CD4-positive, alpha-beta T cell treated with Interleukin-17A for 4 hours (primary cell): ENCODE results near the gene ARHGAP9.
"Not testable (repeated sequence)": the region's sequence is repeated elsewhere in the genome, so short reads cannot be mapped to it uniquely, and the experiment has no call there.

Experiments
- DNase-seq: peaks from one replicate; pipeline ENCODE4 v3.0.0-alpha.2; 2020; ENCODE audit warnings: mixed read lengths

Gene ARHGAP9

DNA sequence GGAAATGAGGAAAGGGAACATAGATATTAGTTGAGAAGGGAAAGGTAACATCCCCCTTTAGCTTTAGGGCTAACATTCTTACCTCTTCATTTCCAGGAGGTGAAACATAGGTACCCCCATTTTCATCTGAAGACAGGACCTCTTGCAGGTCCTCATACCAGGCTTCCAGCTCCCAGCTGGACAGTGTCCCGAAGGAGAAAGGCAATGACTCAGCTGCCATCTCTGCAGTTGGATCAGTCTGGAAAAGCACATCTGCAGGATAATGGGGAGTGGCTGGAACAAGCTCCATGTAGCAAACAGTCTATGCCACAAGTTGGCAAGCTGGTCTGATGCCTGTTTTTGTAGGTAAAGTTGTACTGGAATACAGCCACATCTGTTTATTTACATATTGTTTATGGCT lies 37.5 kb upstream of the ARHGAP9 start:
- no peak for DNase-seq

GRCh38 chr12:57516617-57517153 lies 37.0 kb upstream of the ARHGAP9 start:
- no peak for DNase-seq

DNA sequence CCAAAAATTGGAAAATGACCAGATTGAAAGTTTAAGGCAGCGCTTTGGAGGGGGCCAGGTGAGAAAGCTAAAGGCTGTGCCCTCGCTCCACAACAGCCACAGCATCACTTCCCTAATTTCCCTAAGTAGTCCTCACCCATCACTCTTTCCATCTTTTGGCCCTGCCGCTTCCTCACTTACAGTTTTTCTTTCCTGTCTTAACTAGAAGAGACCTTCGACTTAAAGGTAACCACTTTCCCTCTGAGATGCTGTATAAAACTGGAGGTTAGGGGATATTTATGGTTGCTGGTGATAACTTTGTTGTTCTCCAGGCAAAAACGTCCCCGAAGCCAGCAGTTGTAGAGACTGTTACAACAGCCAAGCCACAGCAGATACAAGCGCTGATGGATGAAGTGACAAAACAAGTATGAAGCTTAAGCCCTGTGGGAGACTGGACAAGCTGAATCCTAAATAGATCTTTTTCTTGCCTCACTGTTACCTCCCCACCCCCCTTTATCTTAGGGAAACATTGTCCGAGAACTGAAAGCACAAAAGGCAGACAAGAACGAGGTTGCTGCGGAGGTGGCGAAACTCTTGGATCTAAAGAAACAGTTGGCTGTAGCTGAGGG lies 36.4 kb upstream of the ARHGAP9 start:
- DNase-seq = no peak

GRCh38 chr12:57515408-57515933 lies 35.8 kb upstream of the ARHGAP9 start:
- DNase-seq = no peak

- no peak for DNase-seq
Measured at GRCh38 chr12:57514720-57515407, 35.2 kb upstream of the ARHGAP9 start.

- DNase-seq = not testable (repeated sequence)
Measured at GRCh38 chr12:57514246-57514645, 34.6 kb upstream of the ARHGAP9 start.

GRCh38 chr12:57513677-57514076 lies 34.0 kb upstream of the ARHGAP9 start:
- not testable (repeated sequence) for DNase-seq

DNA sequence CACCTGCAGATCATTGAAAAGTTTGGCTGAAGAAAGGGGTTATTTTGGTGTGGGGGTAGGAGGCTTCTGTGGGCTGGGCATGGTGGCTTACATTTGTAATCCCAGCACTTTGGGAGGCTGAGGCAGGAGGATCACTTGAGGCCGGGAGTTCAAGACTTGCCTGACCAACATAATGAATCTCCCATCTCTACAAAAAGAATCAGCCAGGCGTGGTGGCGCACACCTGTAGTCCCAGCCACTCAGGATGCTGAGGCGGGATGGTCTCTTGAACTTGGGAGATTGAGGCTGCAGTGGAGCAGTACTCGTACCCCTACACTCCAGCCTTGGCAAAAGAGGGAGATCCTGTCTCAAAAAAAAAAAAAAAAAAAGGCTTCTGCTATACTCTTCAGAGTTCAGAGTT lies 33.6 kb upstream of the ARHGAP9 start:
- no peak for DNase-seq

DNA sequence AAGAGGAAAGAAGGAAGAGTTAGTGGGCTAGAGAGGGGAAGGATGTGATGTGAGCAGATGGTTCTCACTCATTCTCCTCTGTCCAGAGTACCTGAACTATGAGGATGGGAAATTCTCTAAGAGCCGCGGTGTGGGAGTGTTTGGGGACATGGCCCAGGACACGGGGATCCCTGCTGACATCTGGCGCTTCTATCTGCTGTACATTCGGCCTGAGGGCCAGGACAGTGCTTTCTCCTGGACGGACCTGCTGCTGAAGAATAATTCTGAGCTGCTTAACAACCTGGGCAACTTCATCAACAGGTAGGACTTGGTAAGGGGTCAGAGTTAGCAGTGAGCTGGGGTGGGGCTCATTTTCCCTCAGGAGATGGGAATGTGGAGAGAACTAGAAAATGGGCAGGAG lies 33.0 kb upstream of the ARHGAP9 start:
- no peak for DNase-seq

DNA sequence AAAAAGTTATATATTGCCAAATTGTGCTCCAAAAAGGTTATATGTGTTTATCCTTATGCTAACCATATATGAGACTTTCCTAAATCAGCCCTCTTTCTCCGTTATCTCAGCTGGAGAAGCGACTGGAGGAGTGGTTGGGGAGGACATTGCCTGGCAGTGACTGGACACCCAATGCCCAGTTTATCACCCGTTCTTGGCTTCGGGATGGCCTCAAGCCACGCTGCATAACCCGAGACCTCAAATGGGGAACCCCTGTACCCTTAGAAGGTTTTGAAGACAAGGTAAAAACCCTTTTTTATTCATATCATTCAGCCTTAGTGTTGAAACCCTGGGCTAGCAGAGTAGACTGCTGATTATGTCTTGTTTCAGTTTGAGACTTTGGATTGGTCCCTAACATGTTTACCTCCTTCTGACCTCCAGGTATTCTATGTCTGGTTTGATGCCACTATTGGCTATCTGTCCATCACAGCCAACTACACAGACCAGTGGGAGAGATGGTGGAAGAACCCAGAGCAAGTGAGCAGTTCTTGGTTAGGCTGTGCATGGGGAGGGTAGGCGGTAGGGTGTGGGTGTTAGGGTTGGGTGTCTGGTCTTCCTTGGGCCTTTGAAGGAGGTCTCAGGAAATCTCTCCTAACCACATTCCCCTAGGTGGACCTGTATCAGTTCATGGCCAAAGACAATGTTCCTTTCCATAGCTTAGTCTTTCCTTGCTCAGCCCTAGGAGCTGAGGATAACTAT lies 32.1 kb upstream of the ARHGAP9 start:
- DNase-seq = no peak

DNA sequence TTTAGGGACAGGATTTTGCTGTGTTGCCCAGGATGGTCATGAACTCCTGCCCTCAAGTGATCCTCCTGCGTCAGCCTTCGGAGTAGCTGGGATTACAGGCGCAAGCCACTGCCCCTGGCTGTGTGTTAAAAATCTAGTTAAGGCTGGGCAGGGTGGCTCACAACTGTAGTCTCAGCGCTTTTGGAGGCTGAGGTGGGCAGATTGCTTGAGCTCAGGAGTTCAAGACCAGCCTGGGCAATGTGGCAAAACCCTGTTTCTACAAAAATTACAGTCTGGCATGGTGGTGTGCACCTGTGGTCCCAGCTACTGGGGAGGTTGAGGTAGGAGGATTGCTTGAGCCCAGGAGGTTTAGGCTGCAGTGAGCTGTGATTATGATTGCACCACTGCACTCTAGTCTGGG lies 31.5 kb upstream of the ARHGAP9 start:
- no peak for DNase-seq

GRCh38 chr12:57507796-57508195 lies 28.1 kb upstream of the ARHGAP9 start:
- DNase-seq = not testable (repeated sequence)

- DNase-seq = not testable (repeated sequence)
Measured at GRCh38 chr12:57506541-57506940, 26.9 kb upstream of the ARHGAP9 start.

DNA sequence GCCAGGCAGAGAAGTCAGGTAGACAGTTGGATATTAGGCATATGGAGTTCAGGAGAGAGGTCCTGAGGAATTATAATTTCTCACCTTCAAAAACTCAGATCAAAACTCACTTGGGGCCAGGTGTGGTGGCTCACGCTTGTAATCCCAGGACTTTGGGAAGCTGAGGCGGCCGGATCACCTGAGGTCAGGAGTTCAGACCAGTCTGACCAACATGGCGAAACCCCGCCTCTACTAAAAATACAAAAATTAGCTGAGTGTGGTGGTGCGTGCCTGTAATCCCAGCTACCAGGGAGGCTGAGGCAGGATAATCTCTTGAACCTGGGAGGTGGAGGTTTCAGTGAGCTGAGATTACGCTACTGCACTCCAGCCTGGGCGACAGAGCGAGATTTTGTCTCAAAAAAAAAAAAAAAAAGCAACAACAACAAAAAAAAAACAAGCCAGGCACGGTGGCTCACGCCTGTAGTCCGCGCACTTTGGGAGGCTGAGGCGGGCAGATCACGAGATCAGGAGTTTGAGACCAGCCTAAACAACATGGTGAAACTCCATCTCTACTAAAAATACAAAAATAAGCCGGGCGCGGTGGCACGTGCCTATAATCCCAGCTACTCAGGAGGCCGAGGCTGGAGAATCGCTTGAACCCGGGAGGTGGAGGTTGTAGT lies 22.8 kb upstream of the ARHGAP9 start:
- DNase-seq = not testable (repeated sequence)

DNA sequence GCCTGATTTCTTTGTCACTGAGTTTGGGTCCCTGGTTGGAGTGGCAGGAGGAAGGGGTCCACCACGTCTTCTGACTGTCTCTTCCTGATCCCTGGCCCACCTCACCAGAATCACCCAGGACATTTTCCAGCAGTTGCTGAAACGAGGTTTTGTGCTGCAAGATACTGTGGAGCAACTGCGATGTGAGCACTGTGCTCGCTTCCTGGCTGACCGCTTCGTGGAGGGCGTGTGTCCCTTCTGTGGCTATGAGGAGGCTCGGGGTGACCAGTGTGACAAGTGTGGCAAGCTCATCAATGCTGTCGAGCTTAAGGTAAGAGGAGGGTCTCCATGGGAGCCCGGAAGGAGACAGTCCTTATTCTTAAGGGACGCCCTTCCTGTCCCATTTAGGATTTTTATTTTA lies 20.5 kb upstream of the ARHGAP9 start:
- no peak for DNase-seq

DNA sequence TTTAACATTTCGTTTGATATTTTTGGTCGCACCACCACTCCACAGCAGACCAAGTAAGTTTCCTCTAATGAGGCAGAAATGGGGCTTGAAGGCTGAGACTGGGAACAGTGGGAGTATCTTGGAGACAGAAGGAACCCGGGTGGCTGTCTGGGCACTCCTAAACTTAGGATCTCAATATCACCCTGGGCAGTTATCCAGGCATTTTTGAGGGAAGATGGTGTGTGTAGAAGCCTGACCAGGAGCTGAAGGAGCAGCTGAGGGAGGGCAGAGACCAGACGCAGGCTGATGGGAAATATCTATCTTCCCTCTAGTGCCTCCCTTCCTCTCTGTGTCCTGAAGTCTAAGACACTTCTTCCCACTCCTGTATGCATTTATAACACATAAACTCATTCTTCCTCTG lies 18.9 kb upstream of the ARHGAP9 start:
- DNase-seq = no peak

- DNase-seq = peak; percentile 12
Measured at GRCh38 chr12:57498132-57498502, 18.5 kb upstream of the ARHGAP9 start.

GRCh38 chr12:57497223-57498131 lies 17.8 kb upstream of the ARHGAP9 start:
- no peak for DNase-seq

- no peak for DNase-seq
Measured at GRCh38 chr12:57496822-57497221, 17.2 kb upstream of the ARHGAP9 start.

DNA sequence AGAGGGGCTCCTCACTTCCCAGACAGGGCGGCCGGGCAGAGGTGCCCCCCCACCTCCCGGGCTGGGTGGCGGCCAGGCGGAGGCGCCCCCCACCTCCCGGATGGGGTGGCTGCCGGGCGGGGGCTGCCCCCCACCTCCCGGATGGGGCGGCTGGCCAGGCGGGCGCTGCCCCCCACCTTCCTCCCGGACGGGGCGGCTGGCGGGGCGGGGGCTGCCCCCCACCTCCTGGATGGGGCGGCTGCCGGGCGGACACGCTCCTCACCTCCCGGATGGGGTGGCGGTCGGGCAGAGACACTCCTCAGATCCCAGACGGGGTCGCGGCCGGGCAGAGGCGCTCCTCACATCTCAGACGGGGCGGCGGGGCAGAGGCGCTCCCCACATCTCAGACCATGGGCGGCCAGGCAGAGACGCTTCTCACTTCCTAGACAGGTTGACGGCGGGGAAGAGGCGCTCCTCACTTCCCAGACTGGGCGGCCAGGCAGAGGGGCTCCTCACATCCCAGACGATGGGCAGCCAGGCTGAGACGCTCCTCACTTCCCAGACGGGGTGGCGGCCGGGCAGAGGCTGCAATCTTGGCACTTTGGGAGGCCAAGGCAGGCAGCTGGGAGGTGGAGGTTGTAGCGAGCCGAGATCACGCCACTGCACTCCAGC lies 15.5 kb upstream of the ARHGAP9 start:
- DNase-seq = not testable (repeated sequence)
